WTC11 (cell line): Measurements from ENCODE around the gene SLC5A2. TPM values are rescaled to one million over a fixed set of nuclear protein-coding genes. Genes with fewer than 3 reads are reported as not detected.

Experiments
- ATAC-seq: fragments of 200-7000 bp; cut with Tn5 transposase; 2 replicates; pipeline ENCODE4 v1.10.0; 2021; ENCODE audit warnings: mild to moderate bottlenecking, moderate library complexity
- CTCF ChIA-PET: fragments of 300-600 bp; sonication (Branson Sonifier 250); formaldehyde crosslinking; loops from one replicate; lab custom pipeline; 2021; ENCODE audit warnings: antibody characterized with exemption; lab: Charles Lee
- POLR2A ChIA-PET: fragments of 350-600 bp; sonication (Branson Sonifier 250); formaldehyde crosslinking; loops from one replicate; lab custom pipeline; 2021; ENCODE audit warnings: antibody characterized with exemption; lab: Charles Lee
- DNase-seq: peaks from one replicate; pipeline ENCODE4 v3.0.0; 2021; ENCODE audit warnings: low spot score
- H3K27ac Mint-ChIP-seq: 2 replicates; pipeline ENCODE4 v1.8.0; 2021; ENCODE audit warnings: mixed read lengths
- H3K27me3 Mint-ChIP-seq: 2 replicates; pipeline ENCODE4 v1.8.0; 2021; ENCODE audit warnings: low read depth, mild to moderate bottlenecking, moderate library complexity, mixed read lengths
- H3K36me3 Mint-ChIP-seq: 2 replicates; pipeline ENCODE4 v1.8.0; 2021; ENCODE audit warnings: mixed read lengths
- H3K4me1 Mint-ChIP-seq: 2 replicates; pipeline ENCODE4 v1.8.0; 2022; ENCODE audit warnings: mixed read lengths
- H3K4me3 Mint-ChIP-seq: 2 replicates; pipeline ENCODE4 v1.8.0; 2021; ENCODE audit warnings: mild to moderate bottlenecking, moderate library complexity, mixed read lengths
- H3K9me3 Mint-ChIP-seq: 2 replicates; pipeline ENCODE4 v1.8.0; 2021; ENCODE audit warnings: mixed read lengths
- CDX4 ChIP-seq: fragments of 250-450 bp; sonication (Bioruptor Pico); IDR thresholded peaks from 2 replicates; pipeline ENCODE4 v1.9.0; 2021; ENCODE audit warnings: moderate library complexity, mild to moderate bottlenecking, inconsistent platforms, borderline replicate concordance
- CREB1 ChIP-seq: sonication (generic); formaldehyde crosslinking; IDR thresholded peaks from 2 replicates; pipeline ENCODE4 v1.8.0; 2023; ENCODE audit warnings: mild to moderate bottlenecking, missing genetic modification reagents
- ETV6 ChIP-seq: sonication (generic); formaldehyde crosslinking; IDR thresholded peaks from 2 replicates; pipeline ENCODE4 v1.8.1; 2022; ENCODE audit warnings: mild to moderate bottlenecking, missing genetic modification reagents
- FOXP4 ChIP-seq: sonication (generic); formaldehyde crosslinking; IDR thresholded peaks from 2 replicates; pipeline ENCODE4 v1.8.0; 2022; ENCODE audit warnings: mild to moderate bottlenecking, missing genetic modification reagents
- GABPB1 ChIP-seq: sonication (generic); formaldehyde crosslinking; IDR thresholded peaks from 2 replicates; pipeline ENCODE4 v1.8.1; 2023; ENCODE audit warnings: mild to moderate bottlenecking, missing genetic modification reagents
- GRHL2 ChIP-seq: fragments of 250-450 bp; sonication (Bioruptor Pico); IDR thresholded peaks from 2 replicates; pipeline ENCODE4 v1.8.0; 2022; ENCODE audit warnings: mild to moderate bottlenecking, moderate library complexity; ENCODE audit not compliant: insufficient replicate concordance, severe bottlenecking
- HMGA2 ChIP-seq: fragments of 250-450 bp; sonication (Bioruptor Pico); IDR thresholded peaks from 2 replicates; pipeline ENCODE4 v1.4.0; 2021; ENCODE audit warnings: mild to moderate bottlenecking, moderate library complexity
- IRF1 ChIP-seq: sonication (generic); formaldehyde crosslinking; IDR thresholded peaks from 2 replicates; pipeline ENCODE4 v1.8.0; 2023; ENCODE audit warnings: missing genetic modification reagents
- JUN ChIP-seq: sonication (generic); formaldehyde crosslinking; IDR thresholded peaks from 2 replicates; pipeline ENCODE4 v1.8.0; 2023; ENCODE audit warnings: mild to moderate bottlenecking, missing genetic modification reagents
- MAX ChIP-seq: sonication (generic); formaldehyde crosslinking; IDR thresholded peaks from 2 replicates; pipeline ENCODE4 v1.8.0; 2022; ENCODE audit warnings: mild to moderate bottlenecking, missing genetic modification reagents
- MLX ChIP-seq: sonication (generic); formaldehyde crosslinking; IDR thresholded peaks from 2 replicates; pipeline ENCODE4 v1.8.1; 2023; ENCODE audit warnings: mild to moderate bottlenecking, missing genetic modification reagents, moderate library complexity
- NFATC4 ChIP-seq: fragments of 250-450 bp; sonication (Bioruptor Pico); IDR thresholded peaks from 2 replicates; pipeline ENCODE4 v1.9.0; 2021; ENCODE audit warnings: mild to moderate bottlenecking
- NFE2L1 ChIP-seq: sonication (generic); formaldehyde crosslinking; IDR thresholded peaks from 2 replicates; pipeline ENCODE4 v1.8.1; 2023; ENCODE audit warnings: missing genetic modification reagents
- NR3C1 ChIP-seq: sonication (generic); formaldehyde crosslinking; conservative IDR thresholded peaks from 2 replicates; pipeline ENCODE4 v1.8.1; 2023; ENCODE audit warnings: low read depth, mild to moderate bottlenecking, missing genetic modification reagents
- SOX15 ChIP-seq: fragments of 250-450 bp; sonication (Bioruptor Pico); IDR thresholded peaks from 2 replicates; pipeline ENCODE4 v1.9.0; 2021; ENCODE audit warnings: mild to moderate bottlenecking
- SP1 ChIP-seq: sonication (generic); formaldehyde crosslinking; conservative IDR thresholded peaks from 2 replicates; pipeline ENCODE4 v1.8.1; 2022; ENCODE audit warnings: missing genetic modification reagents
- ZBTB21 ChIP-seq: sonication (generic); formaldehyde crosslinking; IDR thresholded peaks from 2 replicates; pipeline ENCODE4 v1.8.1; 2023; ENCODE audit warnings: mild to moderate bottlenecking, missing genetic modification reagents, borderline replicate concordance
- ZNF138 ChIP-seq: sonication (generic); formaldehyde crosslinking; conservative IDR thresholded peaks from 2 replicates; pipeline ENCODE4 v1.8.1; 2022; ENCODE audit warnings: mild to moderate bottlenecking, moderate library complexity, missing genetic modification reagents
- ZNF219 ChIP-seq: sonication (generic); formaldehyde crosslinking; IDR thresholded peaks from 2 replicates; pipeline ENCODE4 v1.8.0; 2023; ENCODE audit warnings: missing genetic modification reagents, mild to moderate bottlenecking, borderline replicate concordance
- ZNF263 ChIP-seq: sonication (generic); formaldehyde crosslinking; IDR thresholded peaks from 2 replicates; pipeline ENCODE4 v1.8.1; 2022; ENCODE audit warnings: low read depth, mild to moderate bottlenecking, moderate library complexity, missing genetic modification reagents
- ZNF425 ChIP-seq: fragments of 250-450 bp; sonication (Bioruptor Pico); conservative IDR thresholded peaks from 2 replicates; pipeline ENCODE4 v1.9.0; 2021; ENCODE audit warnings: mild to moderate bottlenecking
- ZSCAN18 ChIP-seq: fragments of 250-450 bp; sonication (Bioruptor Pico); IDR thresholded peaks from 2 replicates; pipeline ENCODE4 v2.1.2; 2022; ENCODE audit warnings: mild to moderate bottlenecking, moderate library complexity
- total RNA-seq: library from RNA; stranded (reverse); gene quantifications from 3 replicates; pipeline ENCODE4 v1.2.3, GENCODE V29; 2021

Gene SLC5A2
- total RNA-seq, 1 experiment from 2014 or later, result 0.83 TPM

- TF ChIP-seq MLX (CRISPR knock-in tag) (no peak), ZSCAN18 (no peak)
Observed at GRCh38 chr16:31456988-31457360, 25.9 kb upstream of the SLC5A2 start (continued).

GRCh38 chr16:31458073-31458843, 24.7 kb upstream of the SLC5A2 start:
- POLR2A ChIA-PET, result interaction anchor here (0.7 to 3.4 kb wide), 5 partner anchors 16 to 475 kb away, joined by 3 to 13 read pairs (median 6); partner anchors contain the start of genes ZNF267 and ZNF843
- CTCF ChIA-PET, result interaction anchor here (0.7 to 12.2 kb wide), 17 partner anchors 14 to 473 kb away, joined by 3 to 221 read pairs (median 7); partner anchors contain the start of genes HSD3B7, SLC5A2, TGFB1I1 and ZNF267
- H3K9me3 Mint-ChIP-seq, result no peaks in the 10 kb centered on the region
- H3K4me1 Mint-ChIP-seq, result peaks cover 37% of the 10 kb centered on the region
- TF ChIP-seq MAX (CRISPR knock-in tag) (0 out of 2 replicates have a peak, but pooled peaks have one; percentile 29), GABPB1 (CRISPR knock-in tag) (peak; percentile 40; the same call in 1 of the 2 replicates), ZNF263 (CRISPR knock-in tag) (no peak), NFE2L1 (CRISPR knock-in tag) (no peak), JUN (CRISPR knock-in tag) (peak; percentile 13; the same call in 1 of the 2 replicates)
- H3K27me3 Mint-ChIP-seq, result no peaks in the 10 kb centered on the region
- peak overlapping the region; percentile 79 for H3K27ac Mint-ChIP-seq
- 0 out of 2 replicates have a peak, but pooled peaks cover 4% of the 10 kb centered on the region for H3K36me3 Mint-ChIP-seq
- ATAC-seq (peak; percentile 4), DNase-seq (peak; percentile 52)
- peak overlapping the region; percentile 85 for H3K4me3 Mint-ChIP-seq

GRCh38 chr16:31458844-31459686, 23.9 kb upstream of the SLC5A2 start, which contains the start of gene ARMC5:
Gene ARMC5 (plus strand): TSS chr16:31459501. CDS start chr16:31459525, 24 bp downstream.
- ATAC-seq (peak; percentile 77), DNase-seq (peak; percentile 97)
- peaks cover 8% of the 10 kb centered on the region; the same call in 1 of the 2 replicates for H3K36me3 Mint-ChIP-seq
- H3K4me3 Mint-ChIP-seq, result peak within 1 kb of the TSS; percentile 88
- H3K4me1 Mint-ChIP-seq, result peaks cover 29% of the 10 kb centered on the region
- H3K27ac Mint-ChIP-seq, result peak within 1 kb of the TSS; percentile 93
- CTCF ChIA-PET, result interaction anchor here (0.5 to 12.2 kb wide), 24 partner anchors 8 to 474 kb away, joined by 3 to 221 read pairs (median 7); partner anchors contain the start of genes HSD3B7, PYDC1, SLC5A2 and TGFB1I1
- no peaks in the 10 kb centered on the region for H3K27me3 Mint-ChIP-seq
- POLR2A ChIA-PET, result interaction anchor here (0.7 to 3.4 kb wide), 7 partner anchors 13 to 476 kb away, joined by 3 to 13 read pairs (median 6); partner anchors contain the start of genes TGFB1I1 and ZNF843
- H3K9me3 Mint-ChIP-seq, result no peaks in the 10 kb centered on the region
- TF ChIP-seq CDX4 (no peak), SP1 (CRISPR knock-in tag) (peak; percentile 95), ZNF425 (CRISPR knock-in tag) (no peak), GRHL2 (no peak), NFATC4 (CRISPR knock-in tag) (no peak), CREB1 (peak; percentile 56; the same call in 1 of the 2 replicates), ZNF219 (no peak), ETV6 (CRISPR knock-in tag) (no peak; the same call in 1 of the 2 replicates), ZBTB21 (peak; percentile 21; the same call in 1 of the 2 replicates), ZNF138 (CRISPR knock-in tag) (no peak), FOXP4 (CRISPR knock-in tag) (0 out of 2 replicates have a peak, but pooled peaks have one; percentile 61), NR3C1 (CRISPR knock-in tag) (no peak), SOX15 (CRISPR knock-in tag) (no peak), IRF1 (CRISPR knock-in tag) (no peak; the same call in 1 of the 2 replicates), HMGA2 (no peak)
